ENCODE measurements around the gene PDE1A. TPM values are rescaled to one million over a fixed set of nuclear protein-coding genes. Genes with fewer than 3 reads are reported as not detected.

PDE1A gene
- total and polyA plus RNA-seq, 4 donors: 0.64 to 5.2 (median 1.7) TPM

- DNase-seq (ENCODE audit: low spot score): no peak
- H3K9ac ChIP-seq (ENCODE audit: low read depth in 1 of 2, low read length in 2 of 2): no peak overlapping the region
- H3K27ac ChIP-seq (ENCODE audit: low read depth in 1 of 2, low read length in 2 of 2): no peak overlapping the region
- no peak overlapping the region for H3K4me3 ChIP-seq (ENCODE audit: low read depth in 1 of 3, low read length in 3 of 3)
- H3K36me3 ChIP-seq (ENCODE audit: control insufficient read depth in 4 of 4, insufficient read depth in 3 of 4, low read depth in 1 of 4, low read length in 3 of 4): no peaks in the 10 kb centered on the region
- H3K4me1 ChIP-seq (ENCODE audit: control insufficient read depth in 4 of 4, insufficient read depth in 4 of 4, low read length in 3 of 4): no peaks in the 10 kb centered on the region
- no peaks in the 10 kb centered on the region for H3K27me3 ChIP-seq (ENCODE audit: control insufficient read depth in 4 of 4, insufficient read depth in 4 of 4, low read length in 3 of 4)
- peaks cover 0 to 3% (median 0%) of the 10 kb centered on the region in 4 donors for H3K9me3 ChIP-seq (ENCODE audit: control insufficient read depth in 4 of 4, low read length in 3 of 4)
- TF ChIP-seq HNF4A (conservative IDR thresholded peaks at IDR 0.05) (no peak), CTCF (IDR thresholded peaks at IDR 0.05; ENCODE audit: low read depth, low read length, missing input control) (no peak), MAX (IDR thresholded peaks at IDR 0.05) (no peak), RAD21 (IDR thresholded peaks at IDR 0.05) (no peak), SP1 (IDR thresholded peaks at IDR 0.05) (no peak), ATF3 (IDR thresholded peaks at IDR 0.05) (no peak), JUND (IDR thresholded peaks at IDR 0.05) (no peak), YY1 (IDR thresholded peaks at IDR 0.05) (no peak), FOXA2 (IDR thresholded peaks at IDR 0.05) (no peak), FOXA1 (IDR thresholded peaks at IDR 0.05) (no peak), GABPA (IDR thresholded peaks at IDR 0.05 in 1 of 2, conservative IDR thresholded peaks at IDR 0.05 in 1 of 2) (no peak)
These were observed 239.7 kb downstream of the PDE1A start for GRCh38 chr2:182187130-182187529.

- TF ChIP-seq CTCF (IDR thresholded peaks at IDR 0.05; ENCODE audit: low read depth, low read length, missing input control): peak; percentile 79
- TF ChIP-seq FOXA2 (IDR thresholded peaks at IDR 0.05): no peak
- no peak for TF ChIP-seq FOXA1 (IDR thresholded peaks at IDR 0.05)
- TF ChIP-seq RAD21 (IDR thresholded peaks at IDR 0.05): peak; percentile 84 to 86
- TF ChIP-seq GABPA (IDR thresholded peaks at IDR 0.05 in 1 of 2, conservative IDR thresholded peaks at IDR 0.05 in 1 of 2): no peak
- no peak for DNase-seq (ENCODE audit: low spot score)
- Histone ChIP-seq H3K36me3 (ENCODE audit: control insufficient read depth in 4 of 4, insufficient read depth in 3 of 4, low read depth in 1 of 4, low read length in 3 of 4) (no peaks in the 10 kb centered on the region), H3K27ac (ENCODE audit: low read depth in 1 of 2, low read length in 2 of 2) (no peak overlapping the region), H3K9ac (ENCODE audit: low read depth in 1 of 2, low read length in 2 of 2) (no peak overlapping the region), H3K4me1 (ENCODE audit: control insufficient read depth in 4 of 4, insufficient read depth in 4 of 4, low read length in 3 of 4) (no peaks in the 10 kb centered on the region), H3K4me3 (ENCODE audit: low read depth in 1 of 3, low read length in 3 of 3) (no peak overlapping the region), H3K9me3 (ENCODE audit: control insufficient read depth in 4 of 4, low read length in 3 of 4) (peaks cover 0 to 3% (median 0%) of the 10 kb centered on the region in 4 donors), H3K27me3 (ENCODE audit: control insufficient read depth in 4 of 4, insufficient read depth in 4 of 4, low read length in 3 of 4) (no peaks in the 10 kb centered on the region)
- 32% methylated on average over 4 of the region's 4 CpGs for WGBS
These were observed 240.6 kb downstream of the PDE1A start for GRCh38 chr2:182186132-182186735.

- Histone ChIP-seq H3K4me1 (ENCODE audit: control insufficient read depth in 4 of 4, insufficient read depth in 4 of 4, low read length in 3 of 4) (no peaks in the 10 kb centered on the region), H3K9ac (ENCODE audit: low read depth in 1 of 2, low read length in 2 of 2) (no peak overlapping the region), H3K27me3 (ENCODE audit: control insufficient read depth in 4 of 4, insufficient read depth in 4 of 4, low read length in 3 of 4) (no peaks in the 10 kb centered on the region), H3K27ac (ENCODE audit: low read depth in 1 of 2, low read length in 2 of 2) (no peak overlapping the region), H3K4me3 (ENCODE audit: low read depth in 1 of 3, low read length in 3 of 3) (no peak overlapping the region), H3K36me3 (ENCODE audit: control insufficient read depth in 4 of 4, insufficient read depth in 3 of 4, low read depth in 1 of 4, low read length in 3 of 4) (no peaks in the 10 kb centered on the region), H3K9me3 (ENCODE audit: control insufficient read depth in 4 of 4, low read length in 3 of 4) (peaks cover 0 to 3% (median 0%) of the 10 kb centered on the region in 4 donors)
- WGBS: 57% methylated on average over 2 of the region's 2 CpGs
- no peak for DNase-seq (ENCODE audit: low spot score)
- no peak for TF ChIP-seq REST (IDR thresholded peaks at IDR 0.05)
- no peak for TF ChIP-seq CTCF (IDR thresholded peaks at IDR 0.05; ENCODE audit: low read depth, low read length, missing input control)
- TF ChIP-seq SP1 (IDR thresholded peaks at IDR 0.05): no peak
- no peak for TF ChIP-seq ZBTB33 (IDR thresholded peaks at IDR 0.05)
These were observed 244.4 kb downstream of the PDE1A start for GRCh38 chr2:182182436-182182835.
